Thyroid gland (tissue), 4 donors: ENCODE measurements around the gene LGALS16. TPM values are rescaled to one million over a fixed set of nuclear protein-coding genes. Genes with fewer than 3 reads are reported as not detected.

Experiments used
- DNase-seq, 2 donors: peaks; one replicate each; pipeline ENCODE4 v3.0.0-alpha.2; 2019
- H3K27ac ChIP-seq, 3 donors: fragments of 200-600 bp; sonication (generic); 1 replicate in 2 of 3; 2 replicates in 1 of 3; pipeline ENCODE4 v1.5.1; 2016 to 2019; ENCODE audit warnings: mild to moderate bottlenecking in 1 of 3, moderate library complexity in 1 of 3
- H3K27me3 ChIP-seq: fragments of 200-600 bp; sonication (generic); one replicate; pipeline ENCODE4 v1.5.1; 2019
- H3K36me3 ChIP-seq, 2 donors: fragments of 200-600 bp; sonication (generic); one replicate each; pipeline ENCODE4 v1.5.1; 2016 to 2019
- H3K4me1 ChIP-seq, 2 donors: fragments of 200-600 bp; sonication (generic); one replicate each; pipeline ENCODE4 v1.5.1; 2017 to 2019
- H3K4me3 ChIP-seq, 3 donors: fragments of 200-600 bp; sonication (generic); replicated peaks in 1 of 3; 1 replicate in 2 of 3; 2 replicates in 1 of 3; pipeline ENCODE4 v1.5.1; 2016; ENCODE audit warnings: mild to moderate bottlenecking in 1 of 3
- H3K9me3 ChIP-seq: fragments of 200-600 bp; sonication (generic); one replicate; pipeline ENCODE4 v1.5.1; 2017
- CTCF ChIP-seq, 6 experiments: fragments of 200-600 bp in 3 of 6; fragments of 450-650 bp in 3 of 6; sonication (generic) in 3 of 6; IDR thresholded peaks; one replicate each; pipeline ENCODE4 v1.5.1; 2016 to 2019; ENCODE audit warnings: antibody characterized with exemption in 6 of 6, mild to moderate bottlenecking in 2 of 6, inconsistent platforms in 1 of 6, moderate library complexity in 1 of 6
- POLR2A ChIP-seq, 2 donors: fragments of 450-650 bp; IDR thresholded peaks; one replicate each; pipeline ENCODE4 v1.6.1; 2017; ENCODE audit warnings: antibody characterized with exemption in 2 of 2, mild to moderate bottlenecking in 2 of 2, moderate library complexity in 1 of 2
- WGBS, 2 donors: methylation state at CpG; one replicate each; pipeline ENCODE4 v1.1.5; 2017; 5-methylcytosine and 5-hydroxymethylcytosine counted together
- intact Hi-C: fragments of 100-400 bp; cut with DNase I; formaldehyde crosslinking; loops from one replicate; pipeline ENCODE4 v1.15.1; 2023
- small RNA-seq: library from RNA; depleted of rRNA; stranded (forward); fragments of <200 nt; gene quantifications from one replicate; pipeline ENCODE3, GENCODE V24; 2016
- total RNA-seq, 4 donors: library from RNA; depleted of rRNA; stranded (reverse); fragments of >200 nt; gene quantifications; one replicate each; pipeline ENCODE4 v1.2.3, GENCODE V29; 2016

Gene LGALS16
- total RNA-seq, 4 donors from 2014 or later, result not detected

- Histone ChIP-seq H3K4me3 (no peak overlapping the region), H3K27ac (no peak overlapping the region), H3K9me3 (no peaks in the 10 kb centered on the region), H3K27me3 (peaks cover 4% of the 10 kb centered on the region), H3K36me3 (no peaks in the 10 kb centered on the region), H3K4me1 (no peaks in the 10 kb centered on the region)
- WGBS, 2 donors, result 74 to 80% methylated on average over 8 of the region's 8 CpGs
- no peak for TF ChIP-seq CTCF (IDR thresholded peaks at IDR 0.05)
- no peak for TF ChIP-seq POLR2A (IDR thresholded peaks at IDR 0.05)
- no peak for DNase-seq
- intact Hi-C loops, result no loop called here
These were observed 50.0 kb downstream of the LGALS16 start for GRCh38 chr19:39705578-39706188.

GRCh38 chr19:39708594-39708993 is 52.9 kb downstream of the LGALS16 start:
- H3K4me3 ChIP-seq, result no peak overlapping the region
- 73 to 80% methylated on average over 6 of the region's 6 CpGs for whole genome bisulfite sequencing, 2 donors
- H3K27ac ChIP-seq, result no peak overlapping the region
- intact Hi-C loops, result no loop called here
- no peaks in the 10 kb centered on the region for H3K27me3 ChIP-seq
- H3K36me3 ChIP-seq, result no peaks in the 10 kb centered on the region
- H3K4me1 ChIP-seq, result no peaks in the 10 kb centered on the region
- DNase-seq, result no peak
- no peak for TF ChIP-seq CTCF (IDR thresholded peaks at IDR 0.05)
- TF ChIP-seq POLR2A (IDR thresholded peaks at IDR 0.05), result no peak
- H3K9me3 ChIP-seq, result no peaks in the 10 kb centered on the region

- Histone ChIP-seq H3K4me3 (no peak overlapping the region), H3K36me3 (no peaks in the 10 kb centered on the region), H3K27me3 (no peaks in the 10 kb centered on the region), H3K4me1 (no peaks in the 10 kb centered on the region), H3K9me3 (no peaks in the 10 kb centered on the region), H3K27ac (no peak overlapping the region)
- intact Hi-C loops, result no loop called here
- TF ChIP-seq POLR2A (IDR thresholded peaks at IDR 0.05), result no peak
- TF ChIP-seq CTCF (IDR thresholded peaks at IDR 0.05), result no peak
- no peak for DNase-seq
- 82 to 89% methylated on average over 5 of the region's 5 CpGs for WGBS, 2 donors
These were observed 53.5 kb downstream of the LGALS16 start for GRCh38 chr19:39709026-39709872.

Small RNA genes lying within 50 kb of the gene (small RNA-seq; reads per million reads assigned to genes)
- gene AC005176.2, result not detected
- gene RPS29P27, result not detected
- gene RPS29P30, result not detected

Other genes starting within 250 kb of the LGALS16 start
- 100 to 1,000 TPM in 1 of 4 donors, 10 to 100 TPM in 3; 32.4 to 109 (median 62.4) TPM for gene ZFP36, start 249.1 kb upstream of the LGALS16 start, total RNA-seq
- 10 to 100 TPM in 2 of 4 donors, 1 to 10 TPM in 2; 8.2 to 29.1 (median 10.7) TPM for gene PLEKHG2, start 243.2 kb upstream of the LGALS16 start, total RNA-seq
- gene RPS16, start 220.0 kb upstream of the LGALS16 start, total RNA-seq, result 1,000 to 10,000 TPM in 2 of 4 donors, 100 to 1,000 TPM in 2; 919 to 2,686 (median 1,277) TPM
- 100 to 1,000 TPM in 2 of 4 donors, 10 to 100 TPM in 2; 93.6 to 203 (median 116) TPM for gene SUPT5H, start 210.3 kb upstream of the LGALS16 start, total RNA-seq
- gene TIMM50, start 175.1 kb upstream of the LGALS16 start, total RNA-seq, result 10 to 100 TPM; 74.4 to 86.5 (median 84.5) TPM
- gene DLL3, start 157.0 kb upstream of the LGALS16 start, total RNA-seq, result under 1 TPM in 1 of 4 donors, not detected in 3; 0.56 TPM
- gene SELENOV, start 140.8 kb upstream of the LGALS16 start, total RNA-seq, result 1 to 10 TPM; 2.5 to 4.4 (median 3.3) TPM
- 1 to 10 TPM; 2.4 to 7.1 (median 4.4) TPM for gene EID2B, start 123.1 kb upstream of the LGALS16 start, total RNA-seq
- gene EID2, start 115.8 kb upstream of the LGALS16 start, total RNA-seq, result 10 to 100 TPM; 15.3 to 24.4 (median 19.8) TPM
- gene LGALS13, start 53.4 kb upstream of the LGALS16 start, total RNA-seq, result not detected
- not detected for gene LGALS14, start 48.6 kb downstream of the LGALS16 start, total RNA-seq
- gene CLC, start 82.1 kb downstream of the LGALS16 start, total RNA-seq, result not detected
- gene LEUTX, start 122.9 kb downstream of the LGALS16 start, total RNA-seq, result not detected
- 10 to 100 TPM; 15.6 to 31.2 (median 22.6) TPM for gene DYRK1B, start 178.2 kb downstream of the LGALS16 start, total RNA-seq
- gene FBL, start 190.5 kb downstream of the LGALS16 start, total RNA-seq, result 100 to 1,000 TPM in 1 of 4 donors, 10 to 100 TPM in 3; 80.9 to 118 (median 91.1) TPM